IPS-18c (cell line): ENCODE measurements around the gene MAB21L1.

Experiments used
- H3K4me3 ChIP-seq: 2 replicates; pipeline ENCODE4 v1.7.0; 2013; ENCODE audit warnings: low read depth, mild to moderate bottlenecking, low read length, moderate library complexity; ENCODE audit not compliant: insufficient read depth
- H3K9me3 ChIP-seq: one replicate; pipeline ENCODE4 v1.6.1; 2013; ENCODE audit warnings: mild to moderate bottlenecking, low read length, moderate library complexity; ENCODE audit not compliant: control insufficient read depth, insufficient read depth

MAB21L1 gene

DNA sequence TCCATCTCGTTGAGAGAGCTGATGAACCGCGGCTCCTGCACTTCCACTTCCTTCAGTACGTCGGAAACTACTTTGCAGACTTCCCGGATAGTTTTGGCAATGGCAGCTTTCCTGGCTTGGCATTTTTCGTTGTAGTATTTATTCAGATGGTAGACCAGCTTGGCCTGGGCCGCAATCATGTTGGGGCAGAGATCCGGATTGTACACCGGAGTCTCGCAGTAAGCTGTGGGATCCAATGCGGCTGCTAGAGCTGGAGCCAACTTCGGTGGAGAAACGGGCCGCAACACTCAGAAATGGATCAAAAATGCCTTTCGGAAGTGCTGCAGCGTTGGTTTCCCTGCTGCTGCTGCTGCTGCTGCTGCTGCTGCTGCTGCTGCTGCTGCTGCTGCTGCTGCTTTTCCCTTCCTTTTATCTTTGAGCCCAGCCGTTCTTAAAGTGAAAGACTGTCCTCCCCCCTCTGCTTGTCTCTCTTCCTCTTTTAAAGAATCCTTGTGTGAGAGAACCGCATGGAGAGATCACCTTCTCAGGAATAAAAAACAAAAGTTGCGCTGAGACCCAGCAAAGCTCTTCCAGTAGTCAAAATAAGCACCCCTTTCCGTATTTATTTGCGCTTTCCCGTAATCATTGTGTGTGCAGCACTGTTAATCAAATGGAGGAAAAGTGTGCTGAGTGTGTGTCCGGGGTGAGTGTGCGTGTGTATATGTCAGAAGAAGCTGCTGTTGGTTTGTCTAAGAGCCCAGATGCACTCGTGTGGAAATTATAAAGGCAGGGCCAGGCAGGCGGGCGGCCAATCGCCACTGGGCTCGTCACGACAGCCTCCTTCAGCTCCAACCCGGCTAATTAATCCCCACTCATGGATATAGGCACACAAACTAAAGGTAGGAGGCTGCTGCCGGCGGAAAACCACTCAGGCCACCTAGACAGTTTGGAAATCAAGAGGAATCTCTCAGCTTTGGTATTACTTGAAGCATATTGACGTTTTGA lies at the start of gene MAB21L1:
MAB21L1 (minus strand) TSS at position 730 of the 984 bp plus-strand sequence; CDS start at position 179, 551 bp downstream.
- Histone ChIP-seq H3K4me3 (peak within 1 kb of the TSS; percentile 43), H3K9me3 (no peaks in the 10 kb centered on the region)

DNA sequence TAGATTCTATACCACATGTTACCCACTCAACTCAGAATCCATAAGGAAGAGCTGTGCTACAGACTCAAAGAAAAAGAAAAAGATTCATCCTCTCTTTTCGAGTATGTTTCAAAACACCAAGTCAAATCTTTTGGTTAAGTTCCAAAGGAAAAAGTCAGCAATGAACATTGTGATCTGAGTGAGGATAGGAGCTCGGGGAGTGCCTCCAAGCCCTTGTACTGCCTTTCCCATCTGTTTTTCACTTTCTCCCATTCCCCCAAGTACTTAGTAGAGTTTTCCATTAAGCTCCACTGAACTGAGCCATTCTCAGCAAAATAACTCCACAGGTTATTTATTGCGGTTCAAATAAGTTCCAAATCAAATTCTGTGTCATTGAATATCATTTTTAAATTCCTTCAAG lies 47.7 kb upstream of the MAB21L1 start:
- Histone ChIP-seq H3K9me3 (no peaks in the 10 kb centered on the region), H3K4me3 (no peak overlapping the region)

DNA sequence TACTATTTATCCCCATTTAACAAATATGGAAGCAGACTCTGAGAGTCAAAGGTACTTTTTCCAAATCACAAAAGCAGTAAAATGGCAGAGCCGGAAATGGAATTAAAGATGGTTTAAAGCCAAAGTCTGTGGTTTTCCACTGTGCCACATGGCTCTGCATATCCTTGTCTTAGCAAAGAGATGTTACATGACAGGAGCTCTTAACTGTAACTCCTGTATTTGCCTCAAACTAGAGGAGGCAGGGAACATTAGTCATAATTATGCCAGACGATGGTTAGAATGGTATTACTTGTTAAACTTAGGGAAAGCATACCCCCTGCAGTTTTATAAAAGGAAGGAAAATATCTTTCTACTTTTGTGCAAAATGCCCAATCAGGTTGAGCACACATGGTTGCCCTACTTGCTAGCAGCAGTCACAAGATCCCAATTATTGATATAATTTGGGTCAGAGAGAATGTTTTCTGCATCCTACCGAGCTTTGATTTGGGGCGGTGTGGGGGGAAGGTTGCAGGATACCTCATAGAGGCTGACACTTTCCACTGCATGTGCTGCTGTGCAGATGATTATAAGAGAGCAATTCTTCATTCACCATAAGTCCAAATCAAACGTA lies 42.0 kb upstream of the MAB21L1 start:
- no peaks in the 10 kb centered on the region for H3K9me3 ChIP-seq
- no peak overlapping the region for H3K4me3 ChIP-seq

DNA sequence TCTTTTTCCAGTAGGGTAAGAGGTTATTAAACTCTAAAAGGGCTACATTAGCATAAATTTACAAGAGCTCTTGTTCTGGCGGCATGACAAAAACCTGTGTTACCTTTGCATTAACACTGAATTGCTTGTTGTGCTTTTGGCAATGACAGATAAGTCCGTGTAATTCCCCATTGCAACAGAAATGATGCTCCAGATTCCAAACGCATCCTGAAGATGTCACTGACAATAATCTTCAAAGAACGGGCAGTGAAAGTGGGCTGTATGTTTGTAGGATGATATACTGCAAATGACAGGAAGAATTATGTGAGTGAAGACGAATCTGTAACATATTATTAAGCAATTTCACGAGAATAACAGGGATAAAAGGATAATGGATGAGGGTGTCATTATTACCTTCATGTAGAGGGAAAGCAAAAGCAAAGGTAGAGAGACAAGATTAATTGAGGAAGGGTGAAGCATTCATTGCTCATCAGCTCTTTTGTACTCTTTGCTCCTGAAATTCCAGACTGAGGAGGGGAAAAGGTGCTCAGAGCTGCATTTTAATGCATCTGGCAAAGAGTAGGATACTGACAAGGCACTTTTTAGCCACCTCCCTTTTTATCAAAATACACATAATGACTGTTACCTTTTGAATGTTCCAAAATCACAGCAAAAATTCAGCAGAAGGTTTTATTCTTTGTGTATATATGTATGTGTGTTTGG lies 38.5 kb upstream of the MAB21L1 start:
- Histone ChIP-seq H3K4me3 (no peak overlapping the region), H3K9me3 (no peaks in the 10 kb centered on the region)

DNA sequence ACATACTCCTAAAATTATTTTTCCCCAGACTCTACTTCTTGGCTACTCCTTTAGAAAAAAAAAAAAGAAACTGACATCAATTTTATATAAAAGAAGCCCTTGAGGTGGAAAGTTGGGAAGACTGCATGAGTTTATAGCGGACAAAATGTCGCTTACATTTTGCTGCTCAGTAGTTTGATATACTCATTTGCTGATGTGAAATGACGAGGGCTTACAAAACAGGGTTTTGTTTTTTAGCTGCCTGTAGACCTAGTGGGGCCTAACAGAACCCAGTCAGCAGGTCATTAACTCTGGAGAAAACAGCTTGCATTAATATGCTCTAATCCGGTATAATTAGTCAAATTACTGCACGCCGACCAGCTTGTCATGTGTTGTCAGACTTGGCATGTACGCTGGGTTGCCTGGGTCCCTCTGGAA lies 37.6 kb upstream of the MAB21L1 start:
- Histone ChIP-seq H3K9me3 (no peaks in the 10 kb centered on the region), H3K4me3 (no peak overlapping the region)

DNA sequence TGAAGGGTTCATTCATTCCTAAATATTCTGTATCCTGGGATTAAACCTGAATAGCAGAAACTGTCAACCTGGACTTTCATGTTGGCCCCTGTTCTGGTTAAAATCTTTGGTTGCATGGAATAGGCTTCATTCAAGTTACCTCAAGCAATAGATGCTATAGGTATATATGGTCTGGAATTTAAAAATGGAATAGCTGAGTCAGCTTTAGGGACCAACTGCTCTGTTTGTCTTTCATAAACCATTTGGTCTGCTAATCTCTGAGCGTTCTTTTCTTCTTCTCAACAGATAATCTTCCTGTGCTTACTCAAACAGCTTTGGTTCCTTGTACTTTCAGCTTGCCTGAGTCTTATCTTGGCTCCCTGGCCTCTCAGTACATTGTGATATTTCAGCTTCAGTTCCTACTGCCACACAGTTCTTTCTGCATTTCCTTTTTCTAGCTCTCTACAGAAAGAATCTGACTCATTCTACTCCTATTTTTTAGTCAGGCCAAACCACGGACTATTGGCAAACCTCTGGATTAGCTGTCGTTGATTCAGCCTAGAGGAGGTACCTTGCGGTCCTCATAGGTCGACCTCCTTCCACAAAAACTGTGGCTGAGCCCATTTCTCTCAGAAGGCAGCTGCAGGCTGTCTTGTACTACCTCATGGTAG lies 35.9 kb upstream of the MAB21L1 start:
- Histone ChIP-seq H3K4me3 (no peak overlapping the region), H3K9me3 (no peaks in the 10 kb centered on the region)

DNA sequence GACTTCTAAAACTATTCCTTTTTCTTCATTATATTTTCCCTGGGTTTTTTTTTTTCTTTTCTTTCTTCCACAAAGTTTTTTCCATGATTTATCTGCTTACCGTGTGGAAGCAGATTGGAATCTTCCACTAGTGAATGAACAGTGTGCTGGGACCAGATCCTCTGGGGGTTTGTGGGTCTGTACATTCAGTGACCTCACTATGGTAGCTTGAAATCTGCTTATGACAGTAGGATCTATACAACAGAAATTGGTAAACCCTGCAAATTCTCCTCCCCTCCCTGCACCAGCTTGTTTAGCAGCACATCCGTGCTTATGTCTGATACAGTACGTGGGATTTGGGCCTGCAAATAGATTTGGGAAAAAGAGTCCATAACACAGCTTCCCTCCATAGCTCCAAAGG lies 26.0 kb upstream of the MAB21L1 start:
- H3K4me3 ChIP-seq: no peak overlapping the region

DNA sequence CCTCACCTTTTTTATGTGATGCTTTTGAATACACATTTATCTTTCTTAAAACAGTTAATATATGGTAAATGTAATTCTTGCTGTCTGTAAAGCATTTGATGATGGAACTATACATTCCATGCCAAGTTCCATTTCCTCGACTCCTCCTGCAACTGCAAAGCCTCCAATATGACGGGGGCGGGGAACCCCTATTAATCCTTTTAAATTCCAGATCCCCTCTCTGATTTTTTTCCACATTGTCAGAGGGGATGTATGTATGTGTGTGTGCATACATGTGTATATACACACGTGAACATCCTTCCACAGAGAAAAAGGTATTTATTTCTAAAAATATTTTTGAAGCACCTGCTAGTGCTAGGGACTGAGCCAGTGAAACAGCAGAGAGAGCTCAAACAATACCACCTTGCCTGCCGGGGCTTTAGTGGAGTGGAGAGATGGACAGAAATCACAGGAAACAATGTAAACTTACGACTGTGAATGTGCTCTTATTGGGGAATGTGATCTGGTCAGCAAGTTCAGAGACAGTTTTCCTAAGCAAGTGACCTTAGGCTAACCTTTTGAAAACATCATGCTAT lies 25.3 kb upstream of the MAB21L1 start:
- H3K9me3 ChIP-seq: no peaks in the 10 kb centered on the region
- H3K4me3 ChIP-seq: no peak overlapping the region

More for the DNA sequence above, 26.0 kb upstream of the MAB21L1 start:
- H3K9me3 ChIP-seq: no peaks in the 10 kb centered on the region

DNA sequence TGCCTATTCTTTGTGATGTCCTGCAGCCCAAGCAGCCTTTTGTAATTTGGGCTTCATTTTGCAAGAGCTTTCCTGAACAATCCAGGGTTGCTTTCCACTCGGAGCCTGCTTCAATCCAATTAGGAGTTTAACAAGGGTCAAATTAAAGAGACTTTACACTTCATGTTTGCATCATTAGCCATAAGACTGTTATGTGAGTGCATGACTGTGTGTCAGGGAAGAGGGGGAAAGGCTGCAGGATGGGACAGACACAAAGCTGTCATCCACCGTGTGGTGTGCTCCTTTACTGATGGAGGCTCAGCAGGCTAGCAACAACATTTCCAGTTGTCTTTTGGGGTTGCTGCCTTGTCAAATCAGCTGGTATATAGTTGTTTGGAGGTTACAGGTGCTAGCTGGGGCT lies 23.7 kb upstream of the MAB21L1 start:
- Histone ChIP-seq H3K4me3 (no peak overlapping the region), H3K9me3 (no peaks in the 10 kb centered on the region)

DNA sequence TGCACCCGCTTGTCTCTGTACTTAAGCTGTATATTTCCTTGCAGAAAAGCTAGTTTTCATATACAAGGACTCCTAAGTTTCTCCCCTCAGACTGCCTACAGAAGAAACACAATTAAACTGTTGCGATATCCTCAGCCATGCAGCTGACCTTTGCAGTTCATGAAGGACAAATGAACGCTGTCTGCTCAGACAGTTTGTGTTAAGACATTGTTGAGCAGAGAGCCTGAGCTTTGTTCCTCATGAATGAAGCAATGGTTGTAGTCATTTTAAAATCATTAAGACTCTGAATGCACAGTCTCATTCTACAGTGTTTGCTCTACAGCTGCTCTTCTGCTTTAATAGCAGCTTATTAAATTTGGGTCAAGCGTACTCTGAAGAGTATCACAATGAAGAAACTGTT lies 23.2 kb upstream of the MAB21L1 start:
- H3K9me3 ChIP-seq: no peaks in the 10 kb centered on the region
- H3K4me3 ChIP-seq: no peak overlapping the region

DNA sequence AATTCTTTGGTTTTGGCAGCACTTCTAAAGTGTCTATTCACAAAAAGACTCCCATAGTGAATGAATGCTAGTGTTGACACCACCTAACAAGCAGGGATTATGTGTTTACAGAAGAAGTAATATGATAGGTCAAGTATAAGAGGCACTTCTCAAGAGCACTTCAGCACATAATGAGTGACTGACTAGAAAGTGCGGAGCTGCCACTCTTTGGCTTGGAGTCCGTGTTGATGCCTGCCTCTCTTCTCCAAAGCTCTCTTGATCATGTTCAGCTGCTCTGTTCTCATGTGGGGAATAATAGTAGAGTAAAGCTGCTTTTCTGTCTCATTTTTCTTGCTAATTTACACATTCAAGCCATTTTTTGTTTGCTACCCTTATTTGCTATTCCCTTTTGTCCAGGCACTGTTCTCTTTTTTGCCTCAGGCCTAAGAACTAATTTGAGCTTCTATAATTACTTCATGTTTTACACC lies 22.7 kb upstream of the MAB21L1 start:
- Histone ChIP-seq H3K9me3 (no peaks in the 10 kb centered on the region), H3K4me3 (no peak overlapping the region)

DNA sequence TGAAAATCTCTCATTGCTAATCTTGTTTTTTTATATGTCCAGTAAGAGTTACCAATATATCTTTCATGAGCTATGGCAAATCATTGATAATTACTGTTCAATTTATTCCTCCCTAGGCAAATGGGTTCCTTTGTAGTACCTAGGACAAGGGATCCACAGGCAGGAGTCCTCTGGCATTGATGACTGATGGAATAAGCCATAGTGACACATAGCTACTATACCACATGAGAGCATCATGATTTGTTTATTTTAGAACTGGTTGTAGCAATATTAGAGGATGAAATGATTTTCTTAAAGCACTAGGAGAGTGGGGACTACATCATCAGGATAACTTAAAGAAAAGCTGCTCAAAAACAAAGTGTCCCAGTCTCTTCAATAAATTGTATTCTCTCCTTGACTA lies 21.7 kb upstream of the MAB21L1 start:
- H3K9me3 ChIP-seq: no peaks in the 10 kb centered on the region
- no peak overlapping the region for H3K4me3 ChIP-seq

DNA sequence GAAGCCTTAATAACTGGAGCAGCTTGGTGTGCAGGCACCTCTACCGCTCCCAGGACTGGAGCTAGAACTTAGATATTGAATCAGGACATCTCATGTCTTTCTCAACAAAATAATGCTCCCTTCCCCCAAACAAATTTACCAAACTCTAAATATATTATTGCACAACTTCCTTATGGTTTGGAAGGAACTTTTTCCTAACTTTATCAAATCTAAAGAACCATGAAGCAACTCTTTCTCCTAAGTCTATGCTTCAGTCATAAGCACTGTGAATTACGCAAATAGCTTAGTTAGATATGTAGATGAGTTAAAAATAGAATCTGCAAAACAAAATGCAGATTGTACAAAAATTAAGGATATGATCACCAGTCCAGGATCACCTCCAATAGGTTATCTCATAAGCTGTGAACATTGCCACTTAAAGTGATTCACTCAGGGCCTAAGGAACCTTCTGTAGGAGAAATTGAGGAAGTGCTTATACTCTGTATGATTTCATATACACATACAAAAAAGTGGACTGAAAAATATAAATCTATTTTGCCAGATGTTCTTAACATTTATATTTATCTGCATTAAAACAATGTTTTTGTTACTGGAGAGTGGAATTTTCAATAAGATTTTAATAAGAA lies 20.4 kb upstream of the MAB21L1 start:
- Histone ChIP-seq H3K9me3 (no peaks in the 10 kb centered on the region), H3K4me3 (no peak overlapping the region)

DNA sequence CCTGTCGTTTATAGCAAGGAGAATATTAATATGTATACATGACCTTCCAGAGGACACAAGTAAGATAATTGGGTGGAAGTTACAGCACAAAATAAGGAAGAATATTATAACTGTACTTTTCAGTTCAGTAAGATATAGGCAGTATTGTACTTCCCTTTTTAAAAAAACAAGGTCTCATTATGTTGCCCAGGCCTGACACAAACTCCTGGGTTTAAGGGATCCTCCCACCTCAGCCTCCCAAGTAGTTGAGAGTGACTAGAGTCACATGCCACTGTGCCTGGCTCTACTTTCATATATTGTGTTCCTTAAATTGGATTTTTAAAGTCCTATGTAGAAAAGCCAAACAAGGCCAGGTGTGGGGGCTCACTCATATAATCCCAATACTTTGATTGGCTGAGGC lies 19.5 kb upstream of the MAB21L1 start:
- no peak overlapping the region for H3K4me3 ChIP-seq
- no peaks in the 10 kb centered on the region for H3K9me3 ChIP-seq

DNA sequence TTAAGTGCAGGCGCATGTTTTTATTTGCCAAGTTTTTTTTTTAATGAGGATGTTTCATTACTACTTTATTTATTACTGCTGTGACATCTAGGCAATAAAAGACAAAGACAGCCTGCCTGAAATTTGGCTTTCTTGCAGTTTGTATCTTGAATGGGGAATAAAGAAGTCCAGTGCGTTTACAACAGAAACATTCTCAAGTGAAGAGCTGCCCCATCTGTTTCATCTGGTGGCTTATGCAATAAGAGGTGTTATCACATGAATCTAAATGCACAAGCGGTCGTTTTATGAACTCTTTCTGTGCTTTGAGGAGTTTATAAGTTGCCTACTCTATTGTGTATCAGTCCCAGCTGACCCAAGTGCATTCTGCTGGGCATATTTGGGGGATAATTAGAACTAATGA lies 12.6 kb upstream of the MAB21L1 start:
- H3K9me3 ChIP-seq: no peaks in the 10 kb centered on the region
- H3K4me3 ChIP-seq: no peak overlapping the region

DNA sequence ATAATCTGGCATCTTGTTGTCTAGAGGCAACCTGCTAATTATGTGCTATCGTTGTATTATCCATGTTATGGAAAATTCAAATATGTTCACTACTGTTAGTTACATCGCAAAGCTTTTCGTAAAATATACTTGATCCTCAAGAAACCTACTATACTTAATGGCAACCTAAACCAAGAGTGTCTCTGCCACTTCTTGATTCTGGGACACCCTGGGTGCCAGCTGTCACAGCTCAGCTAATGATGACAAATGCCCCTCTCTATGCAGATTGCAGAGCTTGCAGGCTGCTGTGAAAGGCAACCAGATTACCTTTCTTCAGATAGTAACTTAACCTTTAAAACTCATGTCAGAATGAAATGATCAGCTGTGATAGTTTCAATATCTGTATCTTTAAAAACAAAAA lies 8.9 kb upstream of the MAB21L1 start:
- Histone ChIP-seq H3K9me3 (no peaks in the 10 kb centered on the region), H3K4me3 (no peak overlapping the region)

DNA sequence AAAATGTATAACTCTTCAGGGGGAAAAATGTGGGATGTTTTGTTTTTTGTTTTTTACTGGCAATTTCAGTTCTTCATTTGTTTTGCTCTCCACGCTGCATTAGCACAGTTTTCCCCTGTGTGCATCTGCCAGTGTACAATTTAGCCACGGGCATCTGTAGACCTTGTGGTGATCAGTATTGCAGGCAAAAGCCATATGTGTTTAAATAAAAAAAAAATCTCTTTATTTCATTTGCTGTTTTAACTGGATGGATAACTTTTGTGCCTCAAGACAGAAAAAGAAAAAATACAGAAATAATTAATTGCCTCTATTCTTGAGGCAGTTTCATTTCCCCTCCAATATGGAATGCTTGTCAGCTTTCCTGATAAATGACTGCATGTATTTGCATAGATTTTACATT lies 7.9 kb upstream of the MAB21L1 start:
- Histone ChIP-seq H3K9me3 (no peaks in the 10 kb centered on the region), H3K4me3 (no peak overlapping the region)
